Measurements from ENCODE around the gene ERN1.

DNA sequence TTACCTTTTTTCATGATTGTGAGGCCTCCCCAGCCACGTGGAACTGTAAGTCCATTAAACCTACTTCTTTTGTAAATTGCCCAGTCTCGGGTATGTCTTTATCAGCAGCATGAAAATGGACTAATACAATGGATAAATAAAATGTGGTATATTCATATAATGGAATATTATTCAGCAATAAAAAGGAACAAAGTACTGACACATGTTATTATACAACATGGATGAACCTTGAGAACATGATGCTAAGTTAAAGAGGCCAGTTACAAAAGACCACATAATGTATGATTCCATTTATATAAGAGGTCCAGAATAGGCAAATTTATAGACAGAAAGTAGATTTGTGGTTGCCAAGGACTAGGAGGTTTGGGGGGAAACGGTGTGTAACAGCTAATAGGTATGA is 5.3 kb downstream of the ERN1 start:
- TF ChIP-seq, protein P1, sequence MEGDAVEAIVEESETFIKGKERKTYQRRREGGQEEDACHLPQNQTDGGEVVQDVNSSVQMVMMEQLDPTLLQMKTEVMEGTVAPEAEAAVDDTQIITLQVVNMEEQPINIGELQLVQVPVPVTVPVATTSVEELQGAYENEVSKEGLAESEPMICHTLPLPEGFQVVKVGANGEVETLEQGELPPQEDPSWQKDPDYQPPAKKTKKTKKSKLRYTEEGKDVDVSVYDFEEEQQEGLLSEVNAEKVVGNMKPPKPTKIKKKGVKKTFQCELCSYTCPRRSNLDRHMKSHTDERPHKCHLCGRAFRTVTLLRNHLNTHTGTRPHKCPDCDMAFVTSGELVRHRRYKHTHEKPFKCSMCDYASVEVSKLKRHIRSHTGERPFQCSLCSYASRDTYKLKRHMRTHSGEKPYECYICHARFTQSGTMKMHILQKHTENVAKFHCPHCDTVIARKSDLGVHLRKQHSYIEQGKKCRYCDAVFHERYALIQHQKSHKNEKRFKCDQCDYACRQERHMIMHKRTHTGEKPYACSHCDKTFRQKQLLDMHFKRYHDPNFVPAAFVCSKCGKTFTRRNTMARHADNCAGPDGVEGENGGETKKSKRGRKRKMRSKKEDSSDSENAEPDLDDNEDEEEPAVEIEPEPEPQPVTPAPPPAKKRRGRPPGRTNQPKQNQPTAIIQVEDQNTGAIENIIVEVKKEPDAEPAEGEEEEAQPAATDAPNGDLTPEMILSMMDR (conservative IDR thresholded peaks at IDR 0.05 in 1 of 2, IDR thresholded peaks at IDR 0.05 in 1 of 2; ENCODE audit: low read depth in 1 of 2, low read length in 2 of 2): no peak
- TF ChIP-seq EZH2 (IDR thresholded peaks at IDR 0.05; ENCODE audit: low read length, missing control alignments): no peak
